Hepatocyte (in vitro differentiated cells): Measurements from ENCODE around the gene NPHP4. TPM values are rescaled to one million over a fixed set of nuclear protein-coding genes. Genes with fewer than 3 reads are reported as not detected.

ENCODE experiments used
- DNase-seq: peaks from one replicate; pipeline ENCODE4 v3.0.0-alpha.2; 2016; ENCODE audit warnings: low spot score
- H2AFZ ChIP-seq: fragments of 200-600 bp; sonication (generic); 2 replicates; pipeline ENCODE4 v1.6.0; 2016; ENCODE audit warnings: antibody characterized with exemption, mild to moderate bottlenecking
- H3K27ac ChIP-seq: fragments of 200-600 bp; sonication (generic); 2 replicates; pipeline ENCODE4 v1.5.1; 2016; ENCODE audit warnings: mild to moderate bottlenecking
- H3K27me3 ChIP-seq: fragments of 200-600 bp; sonication (generic); 2 replicates; pipeline ENCODE4 v1.6.1; 2016
- H3K36me3 ChIP-seq: fragments of 200-600 bp; sonication (generic); replicated peaks from 2 replicates; pipeline ENCODE4 v1.5.1; 2016; ENCODE audit warnings: low read depth; ENCODE audit not compliant: insufficient read depth
- H3K4me1 ChIP-seq: fragments of 200-600 bp; sonication (generic); 2 replicates; pipeline ENCODE4 v1.5.1; 2016; ENCODE audit warnings: mild to moderate bottlenecking, moderate library complexity; ENCODE audit not compliant: insufficient read depth
- H3K4me2 ChIP-seq: fragments of 200-600 bp; sonication (generic); 2 replicates; pipeline ENCODE4 v1.6.0; 2016
- H3K4me3 ChIP-seq: fragments of 200-600 bp; sonication (generic); 2 replicates; pipeline ENCODE4 v1.5.1; 2016; ENCODE audit warnings: mild to moderate bottlenecking
- H3K79me2 ChIP-seq: fragments of 200-600 bp; sonication (generic); 2 replicates; pipeline ENCODE4 v1.6.0; 2017; ENCODE audit warnings: mild to moderate bottlenecking
- H3K9me2 ChIP-seq: fragments of 200-600 bp; sonication (generic); replicated peaks from 2 replicates; pipeline ENCODE4 v1.6.0; 2017; ENCODE audit warnings: mild to moderate bottlenecking; ENCODE audit not compliant: insufficient read depth
- H3K9me3 ChIP-seq: fragments of 200-600 bp; sonication (generic); 2 replicates; pipeline ENCODE4 v1.5.1; 2016; ENCODE audit warnings: low read depth, mild to moderate bottlenecking
- H4K20me1 ChIP-seq: fragments of 200-600 bp; sonication (generic); 2 replicates; pipeline ENCODE4 v1.6.0; 2016; ENCODE audit warnings: mild to moderate bottlenecking; ENCODE audit not compliant: insufficient read depth, poor library complexity, severe bottlenecking
- EZH2 ChIP-seq: fragments of 200-600 bp; sonication (generic); IDR thresholded peaks from 2 replicates; pipeline ENCODE4 v1.6.1; 2016; ENCODE audit warnings: antibody characterized with exemption, mild to moderate bottlenecking, borderline replicate concordance
- EZH2phosphoT487 ChIP-seq: fragments of 200-600 bp; sonication (generic); IDR thresholded peaks from one replicate; pipeline ENCODE4 v1.6.1; 2018; ENCODE audit warnings: antibody characterized with exemption, mild to moderate bottlenecking, low read depth, moderate library complexity; ENCODE audit not compliant: unreplicated experiment, severe bottlenecking
- WGBS: methylation state at CpG from one replicate; pipeline ENCODE4 v1.1.6; 2016; ENCODE audit warnings: low lambda C conversion rate; ENCODE audit errors: missing lambda C conversion rate; 5-methylcytosine and 5-hydroxymethylcytosine counted together
- polyA plus RNA-seq: library from polyadenylated mRNA; unstranded; fragments of >200 nt; fragmentation: Nextera tagmentation; extraction: Ambion mirVana; gene quantifications from 2 replicates; pipeline ENCODE4 v1.2.1, GENCODE V29; 2016
- total RNA-seq: library from RNA; depleted of rRNA; stranded (reverse); fragments of >200 nt; gene quantifications from 2 replicates; pipeline ENCODE4 v1.2.3, GENCODE V29; 2014
- TF ChIP-seq, protein P1 (sequence below): fragments of 200-600 bp; sonication (generic); IDR thresholded peaks from 2 replicates; pipeline ENCODE4 v1.5.1; 2016; ENCODE audit warnings: antibody characterized with exemption, mild to moderate bottlenecking; ENCODE audit not compliant: poor library complexity

Gene NPHP4
- total and polyA plus RNA-seq, 2 experiments from 2014 or later: 5.6 to 6.0 TPM

DNA sequence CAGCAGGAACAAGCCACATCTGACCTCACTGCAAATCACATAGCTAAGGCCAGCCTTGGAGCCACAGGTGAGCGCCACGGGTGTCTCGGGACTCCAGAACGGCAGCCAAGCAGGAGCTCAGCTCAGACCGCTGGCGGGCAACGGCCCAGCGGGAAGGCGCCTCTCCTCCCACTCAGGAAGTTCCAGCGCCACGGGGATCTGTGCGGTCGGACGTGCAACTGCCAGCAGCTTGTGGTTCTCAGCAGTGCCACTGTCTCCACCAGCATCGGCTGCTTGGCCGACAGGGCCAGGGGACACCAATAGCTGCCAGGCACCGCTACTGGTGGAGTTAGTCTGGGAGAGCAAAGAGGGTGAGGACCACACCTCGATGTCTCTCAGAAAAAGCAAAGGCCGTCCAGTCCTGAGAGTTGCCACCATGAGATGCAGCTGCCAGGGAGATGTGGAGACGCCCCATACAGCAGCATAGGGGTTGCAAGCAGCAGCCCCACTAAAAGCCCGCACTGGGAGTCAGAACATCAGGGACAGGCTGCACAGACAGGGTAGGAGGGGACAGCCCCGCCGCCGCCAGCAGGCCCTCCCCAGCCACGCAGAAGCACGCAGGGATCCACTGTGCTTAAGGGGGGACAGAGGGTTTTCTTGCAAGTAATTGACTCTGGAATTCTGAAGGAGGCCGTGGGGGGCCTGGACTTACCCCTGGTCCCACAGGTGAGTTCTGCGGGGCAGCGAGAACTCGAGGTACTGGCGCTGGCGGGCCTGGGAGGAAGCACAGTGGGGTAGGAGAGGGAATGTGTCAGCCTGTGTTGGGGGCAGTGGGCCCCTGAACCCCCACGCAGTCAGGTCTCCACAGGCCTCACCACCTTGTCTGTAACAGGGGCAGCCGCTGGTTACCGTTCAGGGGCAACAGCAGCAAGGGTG is 83.5 kb downstream of the NPHP4 start:
- no peak for DNase-seq

DNA sequence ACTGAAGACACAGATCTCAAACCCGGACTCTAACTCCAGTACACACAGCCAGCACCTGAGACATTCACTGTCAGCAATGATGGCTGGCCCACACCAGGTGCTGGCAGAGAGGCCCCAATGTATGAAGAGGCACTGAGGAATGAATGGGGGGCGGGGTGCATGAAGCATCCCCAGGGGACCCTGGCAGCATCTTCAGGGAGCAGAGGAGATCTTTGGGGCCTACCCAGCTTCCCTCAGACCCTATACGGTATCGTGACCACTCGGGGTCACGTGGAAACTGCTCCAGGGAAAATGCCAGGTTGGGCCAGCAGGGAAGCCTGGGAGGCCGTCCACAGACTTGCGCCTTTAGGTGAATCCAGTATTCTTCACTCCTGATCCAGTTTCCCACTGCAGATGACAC is 84.3 kb downstream of the NPHP4 start:
- H3K9me2 ChIP-seq: no peaks in the 10 kb centered on the region
- H3K27ac ChIP-seq: no peak overlapping the region
- H3K4me2 ChIP-seq: no peak overlapping the region
- H3K36me3 ChIP-seq: no peaks in the 10 kb centered on the region
- H3K79me2 ChIP-seq: no peaks in the 10 kb centered on the region
- no peak overlapping the region for H3K4me3 ChIP-seq
- TF ChIP-seq, protein P1, sequence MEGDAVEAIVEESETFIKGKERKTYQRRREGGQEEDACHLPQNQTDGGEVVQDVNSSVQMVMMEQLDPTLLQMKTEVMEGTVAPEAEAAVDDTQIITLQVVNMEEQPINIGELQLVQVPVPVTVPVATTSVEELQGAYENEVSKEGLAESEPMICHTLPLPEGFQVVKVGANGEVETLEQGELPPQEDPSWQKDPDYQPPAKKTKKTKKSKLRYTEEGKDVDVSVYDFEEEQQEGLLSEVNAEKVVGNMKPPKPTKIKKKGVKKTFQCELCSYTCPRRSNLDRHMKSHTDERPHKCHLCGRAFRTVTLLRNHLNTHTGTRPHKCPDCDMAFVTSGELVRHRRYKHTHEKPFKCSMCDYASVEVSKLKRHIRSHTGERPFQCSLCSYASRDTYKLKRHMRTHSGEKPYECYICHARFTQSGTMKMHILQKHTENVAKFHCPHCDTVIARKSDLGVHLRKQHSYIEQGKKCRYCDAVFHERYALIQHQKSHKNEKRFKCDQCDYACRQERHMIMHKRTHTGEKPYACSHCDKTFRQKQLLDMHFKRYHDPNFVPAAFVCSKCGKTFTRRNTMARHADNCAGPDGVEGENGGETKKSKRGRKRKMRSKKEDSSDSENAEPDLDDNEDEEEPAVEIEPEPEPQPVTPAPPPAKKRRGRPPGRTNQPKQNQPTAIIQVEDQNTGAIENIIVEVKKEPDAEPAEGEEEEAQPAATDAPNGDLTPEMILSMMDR: no peak
- TF ChIP-seq EZH2: no peak
- no peak for TF ChIP-seq EZH2phosphoT487
- no peaks in the 10 kb centered on the region for H4K20me1 ChIP-seq
- WGBS: 97% methylated on average over 8 of the region's 8 CpGs
- H2AFZ ChIP-seq: no peak overlapping the region
- H3K4me1 ChIP-seq: no peaks in the 10 kb centered on the region
- H3K9me3 ChIP-seq: no peaks in the 10 kb centered on the region
- no peak for DNase-seq
- no peaks in the 10 kb centered on the region for H3K27me3 ChIP-seq

More for the DNA sequence above, 83.5 kb downstream of the NPHP4 start:
- Histone ChIP-seq H3K27me3 (no peaks in the 10 kb centered on the region), H3K36me3 (no peaks in the 10 kb centered on the region), H3K9me2 (no peaks in the 10 kb centered on the region), H3K4me2 (no peak overlapping the region), H3K27ac (no peak overlapping the region), H3K79me2 (no peaks in the 10 kb centered on the region), H3K9me3 (no peaks in the 10 kb centered on the region), H2AFZ (no peak overlapping the region), H3K4me1 (no peaks in the 10 kb centered on the region), H4K20me1 (no peaks in the 10 kb centered on the region), H3K4me3 (no peak overlapping the region)
- TF ChIP-seq, protein P1: no peak
- TF ChIP-seq EZH2phosphoT487 (no peak), EZH2 (no peak)
- 93% methylated on average over 35 of the region's 35 CpGs for WGBS

DNA sequence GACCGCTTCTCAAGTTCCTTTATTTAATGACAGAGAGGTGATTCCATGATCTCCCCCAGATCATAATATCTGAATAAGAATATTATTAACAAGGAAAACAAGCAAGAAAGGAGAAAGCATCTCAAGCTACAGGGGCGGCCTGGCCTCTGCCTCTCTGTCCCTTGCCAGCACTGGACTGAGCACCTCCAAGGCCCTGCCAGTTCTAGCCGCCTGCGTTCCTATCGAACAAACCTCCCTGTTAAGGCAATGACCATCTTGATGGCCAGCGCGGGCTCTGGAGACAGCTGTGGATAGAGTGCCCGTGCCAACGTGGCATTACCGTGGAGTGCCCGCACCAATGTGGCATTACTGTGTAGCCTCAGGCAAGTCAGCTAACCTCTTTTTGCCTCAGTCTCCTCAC is 84.8 kb downstream of the NPHP4 start:
- Histone ChIP-seq H2AFZ (no peak overlapping the region), H3K9me3 (no peaks in the 10 kb centered on the region), H3K27ac (no peak overlapping the region), H3K36me3 (no peaks in the 10 kb centered on the region), H3K9me2 (no peaks in the 10 kb centered on the region), H3K4me3 (no peak overlapping the region), H3K27me3 (no peaks in the 10 kb centered on the region), H3K4me2 (no peak overlapping the region), H4K20me1 (no peaks in the 10 kb centered on the region), H3K79me2 (no peaks in the 10 kb centered on the region), H3K4me1 (no peaks in the 10 kb centered on the region)
- TF ChIP-seq EZH2 (no peak), EZH2phosphoT487 (no peak)
- TF ChIP-seq, protein P1: no peak
- DNase-seq: no peak
- 95% methylated on average over 11 of the region's 11 CpGs for WGBS
